Measurements from ENCODE around the gene SACM1L.

The SACM1L gene

DNA sequence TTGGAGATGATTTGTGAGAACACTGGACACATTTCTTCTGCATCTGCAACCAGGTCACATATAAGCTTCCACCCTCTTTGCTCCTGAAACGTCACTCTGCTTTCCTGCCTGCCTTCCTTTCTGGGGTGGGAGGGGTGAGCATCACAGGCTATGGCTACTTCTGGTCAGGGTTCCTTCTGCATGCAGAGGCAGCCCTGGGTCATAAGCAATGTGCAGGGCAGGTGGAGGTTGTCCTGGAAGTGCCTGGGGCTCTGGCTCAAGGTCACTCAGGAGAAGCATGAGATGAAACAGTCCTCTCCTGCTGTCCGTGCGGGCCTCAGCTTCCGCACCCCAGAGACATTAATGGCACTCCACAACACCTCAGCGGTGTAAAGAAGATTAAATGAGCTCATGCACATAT is 92.1 kb downstream of the SACM1L start:
- Histone ChIP-seq H3K79me2 (ENCODE audit: insufficient read depth, low read length) (no peaks in the 10 kb centered on the region), H2AFZ (ENCODE audit: low read length) (no peak overlapping the region), H3K4me1 (ENCODE audit: insufficient read depth, low read length, poor library complexity, severe bottlenecking) (no peaks in the 10 kb centered on the region), H3F3A (ENCODE audit: low read depth) (no peaks in the 10 kb centered on the region), H4K20me1 (ENCODE audit: insufficient read depth, low read length, poor library complexity, severe bottlenecking) (no peaks in the 10 kb centered on the region), H3K4me2 (ENCODE audit: low read depth, low read length, poor library complexity, severe bottlenecking) (no peak overlapping the region), H3K9ac (ENCODE audit: low read depth, low read length, poor library complexity, severe bottlenecking) (no peak overlapping the region), H3K36me3 (ENCODE audit: insufficient read depth, low read length) (no peaks in the 10 kb centered on the region), H3K27me3 (ENCODE audit: insufficient read depth, low read length, poor library complexity, severe bottlenecking) (peaks cover 12% of the 10 kb centered on the region), H3K4me3 (ENCODE audit: low read length, poor library complexity, severe bottlenecking) (no peak overlapping the region), H3K9me2 (replicated peaks; ENCODE audit: low read depth, low read length) (no peaks in the 10 kb centered on the region), H3K9me3 (ENCODE audit: insufficient read depth, low read depth, low read length) (no peaks in the 10 kb centered on the region)
- TF ChIP-seq, protein P1, sequence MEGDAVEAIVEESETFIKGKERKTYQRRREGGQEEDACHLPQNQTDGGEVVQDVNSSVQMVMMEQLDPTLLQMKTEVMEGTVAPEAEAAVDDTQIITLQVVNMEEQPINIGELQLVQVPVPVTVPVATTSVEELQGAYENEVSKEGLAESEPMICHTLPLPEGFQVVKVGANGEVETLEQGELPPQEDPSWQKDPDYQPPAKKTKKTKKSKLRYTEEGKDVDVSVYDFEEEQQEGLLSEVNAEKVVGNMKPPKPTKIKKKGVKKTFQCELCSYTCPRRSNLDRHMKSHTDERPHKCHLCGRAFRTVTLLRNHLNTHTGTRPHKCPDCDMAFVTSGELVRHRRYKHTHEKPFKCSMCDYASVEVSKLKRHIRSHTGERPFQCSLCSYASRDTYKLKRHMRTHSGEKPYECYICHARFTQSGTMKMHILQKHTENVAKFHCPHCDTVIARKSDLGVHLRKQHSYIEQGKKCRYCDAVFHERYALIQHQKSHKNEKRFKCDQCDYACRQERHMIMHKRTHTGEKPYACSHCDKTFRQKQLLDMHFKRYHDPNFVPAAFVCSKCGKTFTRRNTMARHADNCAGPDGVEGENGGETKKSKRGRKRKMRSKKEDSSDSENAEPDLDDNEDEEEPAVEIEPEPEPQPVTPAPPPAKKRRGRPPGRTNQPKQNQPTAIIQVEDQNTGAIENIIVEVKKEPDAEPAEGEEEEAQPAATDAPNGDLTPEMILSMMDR (conservative IDR thresholded peaks at IDR 0.05; ENCODE audit: low read length): no peak
- TF ChIP-seq EZH2phosphoT487 (IDR thresholded peaks at IDR 0.05; ENCODE audit: borderline replicate concordance): no peak

DNA sequence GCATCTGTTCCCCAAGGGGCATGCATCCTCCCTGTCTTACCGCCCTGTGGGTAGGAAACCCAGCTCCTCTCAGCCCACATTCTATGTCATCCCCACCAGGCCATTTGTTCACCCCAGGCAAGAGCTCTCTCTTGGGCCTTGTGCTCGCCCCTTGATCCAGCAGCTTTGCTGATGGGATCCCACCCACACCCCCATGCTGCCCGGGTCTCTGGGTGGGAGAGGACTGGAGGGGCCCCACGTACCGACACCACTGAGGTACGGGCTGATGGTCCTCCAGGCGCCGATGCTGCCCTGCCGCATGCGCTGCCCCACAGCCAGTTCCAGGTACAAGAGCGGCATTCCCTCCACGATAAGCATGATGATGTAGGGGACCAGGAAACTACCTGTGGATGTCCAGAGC is 92.6 kb downstream of the SACM1L start:
- Histone ChIP-seq H3K9me3 (ENCODE audit: insufficient read depth, low read depth, low read length) (no peaks in the 10 kb centered on the region), H4K20me1 (ENCODE audit: insufficient read depth, low read length, poor library complexity, severe bottlenecking) (no peaks in the 10 kb centered on the region), H3K27me3 (ENCODE audit: insufficient read depth, low read length, poor library complexity, severe bottlenecking) (peaks cover 14% of the 10 kb centered on the region), H3F3A (ENCODE audit: low read depth) (no peaks in the 10 kb centered on the region), H2AFZ (ENCODE audit: low read length) (no peak overlapping the region), H3K4me3 (ENCODE audit: low read length, poor library complexity, severe bottlenecking) (no peak overlapping the region), H3K4me1 (ENCODE audit: insufficient read depth, low read length, poor library complexity, severe bottlenecking) (no peaks in the 10 kb centered on the region), H3K79me2 (ENCODE audit: insufficient read depth, low read length) (no peaks in the 10 kb centered on the region), H3K4me2 (ENCODE audit: low read depth, low read length, poor library complexity, severe bottlenecking) (no peak overlapping the region), H3K9me2 (replicated peaks; ENCODE audit: low read depth, low read length) (no peaks in the 10 kb centered on the region), H3K9ac (ENCODE audit: low read depth, low read length, poor library complexity, severe bottlenecking) (no peak overlapping the region), H3K36me3 (ENCODE audit: insufficient read depth, low read length) (no peaks in the 10 kb centered on the region)
- TF ChIP-seq EZH2phosphoT487 (IDR thresholded peaks at IDR 0.05; ENCODE audit: borderline replicate concordance): no peak
- TF ChIP-seq, protein P1 (conservative IDR thresholded peaks at IDR 0.05; ENCODE audit: low read length): no peak

GRCh38 chr3:45782381-45782780 is 93.2 kb downstream of the SACM1L start:
- Histone ChIP-seq H3K9me2 (replicated peaks; ENCODE audit: low read depth, low read length) (no peaks in the 10 kb centered on the region), H3K4me3 (ENCODE audit: low read length, poor library complexity, severe bottlenecking) (no peak overlapping the region), H3K27me3 (ENCODE audit: insufficient read depth, low read length, poor library complexity, severe bottlenecking) (peaks cover 19% of the 10 kb centered on the region), H3K9ac (ENCODE audit: low read depth, low read length, poor library complexity, severe bottlenecking) (no peak overlapping the region), H3K9me3 (ENCODE audit: insufficient read depth, low read depth, low read length) (no peaks in the 10 kb centered on the region), H2AFZ (ENCODE audit: low read length) (no peak overlapping the region), H3K4me2 (ENCODE audit: low read depth, low read length, poor library complexity, severe bottlenecking) (no peak overlapping the region), H4K20me1 (ENCODE audit: insufficient read depth, low read length, poor library complexity, severe bottlenecking) (no peaks in the 10 kb centered on the region), H3K4me1 (ENCODE audit: insufficient read depth, low read length, poor library complexity, severe bottlenecking) (no peaks in the 10 kb centered on the region), H3K36me3 (ENCODE audit: insufficient read depth, low read length) (no peaks in the 10 kb centered on the region), H3F3A (ENCODE audit: low read depth) (no peaks in the 10 kb centered on the region), H3K79me2 (ENCODE audit: insufficient read depth, low read length) (no peaks in the 10 kb centered on the region)
- no peak for TF ChIP-seq EZH2phosphoT487 (IDR thresholded peaks at IDR 0.05; ENCODE audit: borderline replicate concordance)
- TF ChIP-seq, protein P1 (conservative IDR thresholded peaks at IDR 0.05; ENCODE audit: low read length): no peak
